ENCODE measurements around the gene SLC30A1. TPM values are rescaled to one million over a fixed set of nuclear protein-coding genes. Genes with fewer than 3 reads are reported as not detected.
"Not testable (repeated sequence)": the region's sequence is repeated elsewhere in the genome, so short reads cannot be mapped to it uniquely, and the experiment has no call there.

Gene SLC30A1, protein sequence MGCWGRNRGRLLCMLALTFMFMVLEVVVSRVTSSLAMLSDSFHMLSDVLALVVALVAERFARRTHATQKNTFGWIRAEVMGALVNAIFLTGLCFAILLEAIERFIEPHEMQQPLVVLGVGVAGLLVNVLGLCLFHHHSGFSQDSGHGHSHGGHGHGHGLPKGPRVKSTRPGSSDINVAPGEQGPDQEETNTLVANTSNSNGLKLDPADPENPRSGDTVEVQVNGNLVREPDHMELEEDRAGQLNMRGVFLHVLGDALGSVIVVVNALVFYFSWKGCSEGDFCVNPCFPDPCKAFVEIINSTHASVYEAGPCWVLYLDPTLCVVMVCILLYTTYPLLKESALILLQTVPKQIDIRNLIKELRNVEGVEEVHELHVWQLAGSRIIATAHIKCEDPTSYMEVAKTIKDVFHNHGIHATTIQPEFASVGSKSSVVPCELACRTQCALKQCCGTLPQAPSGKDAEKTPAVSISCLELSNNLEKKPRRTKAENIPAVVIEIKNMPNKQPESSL
- total RNA-seq (38.8 and 45.2 TPM in 2 replicates), polyA plus RNA-seq (13.6 and 16.2 TPM in 2 replicates), polyA minus RNA-seq (ENCODE audit: low replicate concordance) (4.0 and 5.1 TPM in 2 replicates)
- polyA plus RNA-seq (2012) = 17.4 and 19.3 TPM in 2 replicates

DNA sequence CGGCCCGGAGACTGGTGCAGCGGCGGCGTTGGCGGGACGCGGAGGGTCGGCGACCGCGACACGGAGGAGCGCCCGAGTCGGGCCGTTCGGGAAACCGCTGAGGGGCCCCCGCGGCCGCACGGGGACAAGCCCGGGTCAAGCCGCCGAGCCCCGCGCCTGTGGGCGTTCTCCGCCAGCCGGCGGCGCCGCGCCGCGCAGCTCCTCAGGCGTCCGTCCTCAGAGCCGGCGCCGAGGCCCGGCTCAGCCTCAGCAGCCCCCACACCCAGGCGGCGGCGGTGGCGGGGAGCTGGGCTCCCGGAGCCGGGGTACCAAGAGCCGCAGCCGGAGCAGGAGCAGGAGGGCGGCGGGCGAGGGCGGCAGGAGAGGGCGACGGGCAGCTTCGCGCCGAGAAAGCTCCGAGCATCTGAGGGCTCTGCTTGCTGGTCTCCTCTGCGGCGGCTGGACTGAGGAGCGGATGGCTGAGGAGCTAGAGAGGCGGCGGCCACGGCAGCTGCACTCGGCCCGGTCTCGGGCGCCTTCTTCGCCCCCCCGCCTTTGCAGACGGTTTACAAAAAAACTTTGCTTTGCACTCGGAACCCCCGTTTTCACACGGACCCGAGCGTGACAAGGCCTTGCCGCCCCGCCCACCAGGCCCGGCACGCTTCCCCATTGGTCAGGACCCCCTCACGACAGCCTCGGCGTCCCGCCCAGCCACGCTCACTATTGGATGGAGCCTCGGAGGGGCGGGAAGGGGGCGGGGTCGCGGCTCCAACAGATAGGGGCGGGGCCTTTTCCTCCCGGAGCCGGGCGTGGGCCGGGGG, at the start of gene SLC30A1:
SLC30A1 (minus strand) TSS at position 522 of the 800 bp plus-strand sequence. CDS start 549 bp downstream, outside the sequence.
- Histone ChIP-seq H3K4me1 (ENCODE audit: control insufficient read depth, extremely low read depth, insufficient read depth, low read length) (peaks cover 14% of the 10 kb centered on the region), H3K9me3 (ENCODE audit: control insufficient read depth, insufficient read depth, low read depth, low read length) (no peaks in the 10 kb centered on the region), H3K4me3 (replicated peaks in 1 of 4; ENCODE audit: control extremely low read depth in 1 of 4, insufficient read depth in 1 of 4, low read depth in 3 of 4, low read length in 4 of 4) (peak within 1 kb of the TSS; percentile 87 to 99 (median 96)), H2AFZ (ENCODE audit: low read length) (peak within 1 kb of the TSS; percentile 52), H3K27ac (ENCODE audit: insufficient read depth, low read length) (peak within 1 kb of the TSS; percentile 81), H3K79me2 (ENCODE audit: control insufficient read depth, insufficient read depth, low read length) (peaks cover 42% of the 10 kb centered on the region), H3K27me3 (ENCODE audit: control insufficient read depth, insufficient read depth, low read length) (no peaks in the 10 kb centered on the region), H4K20me1 (ENCODE audit: control insufficient read depth, extremely low read depth, insufficient read depth, low read length) (no peaks in the 10 kb centered on the region), H3K9ac (ENCODE audit: insufficient read depth, low read length) (peak within 1 kb of the TSS; percentile 89), H3K36me3 (ENCODE audit: control insufficient read depth, insufficient read depth, low read length) (peaks cover 1% of the 10 kb centered on the region), H3K4me2 (ENCODE audit: extremely low read depth, insufficient read depth, low read length) (peak within 1 kb of the TSS; percentile 93)
- TF ChIP-seq, protein P1, sequence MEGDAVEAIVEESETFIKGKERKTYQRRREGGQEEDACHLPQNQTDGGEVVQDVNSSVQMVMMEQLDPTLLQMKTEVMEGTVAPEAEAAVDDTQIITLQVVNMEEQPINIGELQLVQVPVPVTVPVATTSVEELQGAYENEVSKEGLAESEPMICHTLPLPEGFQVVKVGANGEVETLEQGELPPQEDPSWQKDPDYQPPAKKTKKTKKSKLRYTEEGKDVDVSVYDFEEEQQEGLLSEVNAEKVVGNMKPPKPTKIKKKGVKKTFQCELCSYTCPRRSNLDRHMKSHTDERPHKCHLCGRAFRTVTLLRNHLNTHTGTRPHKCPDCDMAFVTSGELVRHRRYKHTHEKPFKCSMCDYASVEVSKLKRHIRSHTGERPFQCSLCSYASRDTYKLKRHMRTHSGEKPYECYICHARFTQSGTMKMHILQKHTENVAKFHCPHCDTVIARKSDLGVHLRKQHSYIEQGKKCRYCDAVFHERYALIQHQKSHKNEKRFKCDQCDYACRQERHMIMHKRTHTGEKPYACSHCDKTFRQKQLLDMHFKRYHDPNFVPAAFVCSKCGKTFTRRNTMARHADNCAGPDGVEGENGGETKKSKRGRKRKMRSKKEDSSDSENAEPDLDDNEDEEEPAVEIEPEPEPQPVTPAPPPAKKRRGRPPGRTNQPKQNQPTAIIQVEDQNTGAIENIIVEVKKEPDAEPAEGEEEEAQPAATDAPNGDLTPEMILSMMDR (conservative IDR thresholded peaks at IDR 0.05 in 1 of 2, IDR thresholded peaks at IDR 0.05 in 1 of 2; ENCODE audit: low read depth in 1 of 2, low read length in 2 of 2) = no peak
- TF ChIP-seq EZH2 (IDR thresholded peaks at IDR 0.05; ENCODE audit: low read length, missing control alignments) = no peak
- DNase-seq (ENCODE audit: low read depth in 2 of 2) = peak; percentile 98

DNA sequence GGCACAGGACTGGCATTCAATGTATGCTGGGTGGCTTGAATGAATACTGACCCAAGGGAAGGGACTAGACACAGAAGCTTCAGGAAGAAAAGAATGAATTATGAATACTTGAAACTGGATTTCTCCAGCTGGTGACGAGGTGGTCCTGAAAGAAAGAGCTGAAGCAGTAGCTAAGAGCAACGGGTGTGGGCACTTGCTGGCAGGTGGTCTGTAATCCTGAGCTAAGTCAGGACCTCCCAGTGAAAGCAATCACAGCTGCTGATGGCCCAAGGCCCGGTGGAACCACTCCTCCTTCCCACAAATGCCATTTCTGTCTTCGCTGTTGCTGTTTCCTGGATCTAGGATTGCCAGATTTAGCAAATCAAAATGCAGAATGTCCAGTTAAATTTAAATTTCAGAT, 49.5 kb upstream of the SLC30A1 start:
- no peak for DNase-seq (ENCODE audit: low read depth in 2 of 2)
- Histone ChIP-seq H3K27ac (ENCODE audit: insufficient read depth, low read length) (no peak overlapping the region), H2AFZ (ENCODE audit: low read length) (no peak overlapping the region), H3K27me3 (ENCODE audit: control insufficient read depth, insufficient read depth, low read length) (no peaks in the 10 kb centered on the region), H3K9ac (ENCODE audit: insufficient read depth, low read length) (no peak overlapping the region), H3K79me2 (ENCODE audit: control insufficient read depth, insufficient read depth, low read length) (no peaks in the 10 kb centered on the region), H4K20me1 (ENCODE audit: control insufficient read depth, extremely low read depth, insufficient read depth, low read length) (no peaks in the 10 kb centered on the region), H3K9me3 (ENCODE audit: control insufficient read depth, insufficient read depth, low read depth, low read length) (no peaks in the 10 kb centered on the region), H3K4me2 (ENCODE audit: extremely low read depth, insufficient read depth, low read length) (no peak overlapping the region), H3K4me3 (replicated peaks in 1 of 4; ENCODE audit: control extremely low read depth in 1 of 4, insufficient read depth in 1 of 4, low read depth in 3 of 4, low read length in 4 of 4) (no peak overlapping the region), H3K4me1 (ENCODE audit: control insufficient read depth, extremely low read depth, insufficient read depth, low read length) (peaks cover 10% of the 10 kb centered on the region), H3K36me3 (ENCODE audit: control insufficient read depth, insufficient read depth, low read length) (no peaks in the 10 kb centered on the region)
- TF ChIP-seq, protein P1 (conservative IDR thresholded peaks at IDR 0.05 in 1 of 2, IDR thresholded peaks at IDR 0.05 in 1 of 2; ENCODE audit: low read depth in 1 of 2, low read length in 2 of 2) = no peak
- no peak for TF ChIP-seq EZH2 (IDR thresholded peaks at IDR 0.05; ENCODE audit: low read length, missing control alignments)

DNA sequence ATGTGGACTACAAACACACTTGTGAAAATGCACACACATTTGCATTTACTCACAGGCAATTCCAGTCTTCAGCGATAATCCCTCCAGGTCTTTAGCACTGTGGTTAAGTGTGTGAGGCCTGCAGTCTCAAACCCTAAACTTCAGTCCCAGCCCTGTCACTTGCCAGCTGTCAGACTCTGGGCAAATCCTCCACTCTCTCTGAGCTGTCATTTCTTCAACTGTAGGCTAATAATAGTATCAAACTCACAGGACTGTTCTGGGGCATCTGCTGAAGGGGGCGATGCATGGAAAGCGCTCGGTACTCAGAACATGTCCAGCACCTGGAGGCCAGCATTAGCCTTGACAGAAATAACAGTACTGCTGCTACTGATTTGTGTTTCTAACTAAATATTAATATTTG, 48.3 kb upstream of the SLC30A1 start:
- Histone ChIP-seq H3K36me3 (ENCODE audit: control insufficient read depth, insufficient read depth, low read length) (no peaks in the 10 kb centered on the region), H3K27me3 (ENCODE audit: control insufficient read depth, insufficient read depth, low read length) (no peaks in the 10 kb centered on the region), H4K20me1 (ENCODE audit: control insufficient read depth, extremely low read depth, insufficient read depth, low read length) (no peaks in the 10 kb centered on the region), H3K4me3 (replicated peaks in 1 of 4; ENCODE audit: control extremely low read depth in 1 of 4, insufficient read depth in 1 of 4, low read depth in 3 of 4, low read length in 4 of 4) (no peak overlapping the region), H3K4me1 (ENCODE audit: control insufficient read depth, extremely low read depth, insufficient read depth, low read length) (no peaks in the 10 kb centered on the region), H3K9me3 (ENCODE audit: control insufficient read depth, insufficient read depth, low read depth, low read length) (no peaks in the 10 kb centered on the region), H3K9ac (ENCODE audit: insufficient read depth, low read length) (no peak overlapping the region), H3K79me2 (ENCODE audit: control insufficient read depth, insufficient read depth, low read length) (no peaks in the 10 kb centered on the region), H2AFZ (ENCODE audit: low read length) (no peak overlapping the region), H3K27ac (ENCODE audit: insufficient read depth, low read length) (no peak overlapping the region), H3K4me2 (ENCODE audit: extremely low read depth, insufficient read depth, low read length) (no peak overlapping the region)
- no peak for DNase-seq (ENCODE audit: low read depth in 2 of 2)
- TF ChIP-seq, protein P1 (conservative IDR thresholded peaks at IDR 0.05 in 1 of 2, IDR thresholded peaks at IDR 0.05 in 1 of 2; ENCODE audit: low read depth in 1 of 2, low read length in 2 of 2) = no peak
- TF ChIP-seq EZH2 (IDR thresholded peaks at IDR 0.05; ENCODE audit: low read length, missing control alignments) = no peak

DNA sequence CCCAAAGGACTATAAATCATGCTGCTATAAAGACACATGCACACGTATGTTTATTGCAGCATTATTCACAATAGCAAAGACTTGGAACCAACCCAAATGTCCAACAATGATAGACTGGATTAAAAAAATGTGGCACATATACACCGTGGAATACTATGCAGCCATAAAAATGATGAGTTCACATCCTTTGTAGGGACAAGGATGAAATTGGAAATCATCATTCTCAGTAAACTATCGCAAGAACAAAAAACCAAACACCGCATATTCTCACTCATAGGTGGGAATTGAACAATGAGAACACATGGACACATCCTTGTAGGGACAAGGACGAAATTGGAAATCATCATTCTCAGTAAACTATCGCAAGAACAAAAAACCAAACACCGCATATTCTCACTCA, 46.9 kb upstream of the SLC30A1 start:
- not testable (repeated sequence) for H3K4me1 ChIP-seq (ENCODE audit: control insufficient read depth, extremely low read depth, insufficient read depth, low read length); H4K20me1 ChIP-seq (ENCODE audit: control insufficient read depth, extremely low read depth, insufficient read depth, low read length); H3K4me3 ChIP-seq (replicated peaks in 1 of 4; ENCODE audit: control extremely low read depth in 1 of 4, insufficient read depth in 1 of 4, low read depth in 3 of 4, low read length in 4 of 4); H3K9ac ChIP-seq (ENCODE audit: insufficient read depth, low read length); H3K27me3 ChIP-seq (ENCODE audit: control insufficient read depth, insufficient read depth, low read length); DNase-seq (ENCODE audit: low read depth in 2 of 2); H3K79me2 ChIP-seq (ENCODE audit: control insufficient read depth, insufficient read depth, low read length); H3K9me3 ChIP-seq (ENCODE audit: control insufficient read depth, insufficient read depth, low read depth, low read length); H2AFZ ChIP-seq (ENCODE audit: low read length); H3K4me2 ChIP-seq (ENCODE audit: extremely low read depth, insufficient read depth, low read length); H3K27ac ChIP-seq (ENCODE audit: insufficient read depth, low read length); H3K36me3 ChIP-seq (ENCODE audit: control insufficient read depth, insufficient read depth, low read length)
